Smooth muscle cell (in vitro differentiated cells): ENCODE measurements around the gene TMEM190. TPM values are rescaled to one million over a fixed set of nuclear protein-coding genes. Genes with fewer than 3 reads are reported as not detected.

Source experiments
- DNase-seq: peaks from one replicate; lab custom pipeline; 2025; ENCODE audit not compliant: unreplicated experiment; lab: John Stamatoyannopoulos, UW
- H2AFZ ChIP-seq: fragments of 200-600 bp; sonication (generic); 2 replicates; pipeline ENCODE4 v1.6.0; 2016; ENCODE audit warnings: antibody characterized with exemption, low read depth, mild to moderate bottlenecking
- H3F3A ChIP-seq: fragments of 200-600 bp; sonication (generic); 2 replicates; pipeline ENCODE4 v1.6.0; 2017; ENCODE audit warnings: antibody characterized with exemption, low read depth
- H3K27ac ChIP-seq: fragments of 200-600 bp; sonication (generic); 2 replicates; pipeline ENCODE4 v1.5.1; 2016; ENCODE audit warnings: low read depth, mild to moderate bottlenecking
- H3K27me3 ChIP-seq: fragments of 200-600 bp; sonication (generic); 2 replicates; pipeline ENCODE4 v1.6.1; 2016; ENCODE audit warnings: low read depth, mild to moderate bottlenecking
- H3K36me3 ChIP-seq: fragments of 200-600 bp; sonication (generic); 2 replicates; pipeline ENCODE4 v1.5.1; 2016; ENCODE audit warnings: low read depth
- H3K4me1 ChIP-seq: fragments of 200-600 bp; sonication (generic); 2 replicates; pipeline ENCODE4 v1.5.1; 2016; ENCODE audit warnings: low read depth
- H3K4me2 ChIP-seq: fragments of 200-600 bp; sonication (generic); 2 replicates; pipeline ENCODE4 v1.6.0; 2016; ENCODE audit warnings: mild to moderate bottlenecking
- H3K4me3 ChIP-seq: fragments of 200-600 bp; sonication (generic); 2 replicates; pipeline ENCODE4 v1.5.1; 2016; ENCODE audit warnings: mild to moderate bottlenecking
- H3K79me2 ChIP-seq: fragments of 200-600 bp; sonication (generic); 2 replicates; pipeline ENCODE4 v1.6.0; 2016; ENCODE audit warnings: low read depth, mild to moderate bottlenecking
- H3K9ac ChIP-seq: fragments of 200-600 bp; sonication (generic); 2 replicates; pipeline ENCODE4 v1.6.0; 2016; ENCODE audit warnings: low read depth
- H3K9me3 ChIP-seq: fragments of 200-600 bp; sonication (generic); replicated peaks from 2 replicates; pipeline ENCODE4 v1.5.1; 2016; ENCODE audit warnings: low read depth
- H4K20me1 ChIP-seq: fragments of 200-600 bp; sonication (generic); 2 replicates; pipeline ENCODE4 v1.6.0; 2016; ENCODE audit warnings: low read depth
- WGBS: methylation state at CpG from one replicate; pipeline ENCODE4 v1.1.7; 2016; ENCODE audit warnings: low lambda C conversion rate; 5-methylcytosine and 5-hydroxymethylcytosine counted together
- polyA plus RNA-seq: library from polyadenylated mRNA; unstranded; fragments of >200 nt; fragmentation: Nextera tagmentation; extraction: Ambion mirVana; gene quantifications from 2 replicates; pipeline ENCODE4 v1.2.1, GENCODE V29; 2016
- total RNA-seq: library from RNA; depleted of rRNA; stranded (reverse); fragments of >200 nt; gene quantifications from 2 replicates; pipeline ENCODE4 v1.2.3, GENCODE V29; 2014
- TF ChIP-seq, protein P1 (sequence below): fragments of 200-600 bp; sonication (generic); IDR thresholded peaks from 2 replicates; pipeline ENCODE4 v1.5.1; 2017; ENCODE audit warnings: borderline replicate concordance, mild to moderate bottlenecking, antibody characterized with exemption; ENCODE audit not compliant: insufficient read depth, poor library complexity, severe bottlenecking

The TMEM190 gene
- total and polyA plus RNA-seq, 2 experiments from 2014 or later: 8.2 TPM; not detected in 1

DNA sequence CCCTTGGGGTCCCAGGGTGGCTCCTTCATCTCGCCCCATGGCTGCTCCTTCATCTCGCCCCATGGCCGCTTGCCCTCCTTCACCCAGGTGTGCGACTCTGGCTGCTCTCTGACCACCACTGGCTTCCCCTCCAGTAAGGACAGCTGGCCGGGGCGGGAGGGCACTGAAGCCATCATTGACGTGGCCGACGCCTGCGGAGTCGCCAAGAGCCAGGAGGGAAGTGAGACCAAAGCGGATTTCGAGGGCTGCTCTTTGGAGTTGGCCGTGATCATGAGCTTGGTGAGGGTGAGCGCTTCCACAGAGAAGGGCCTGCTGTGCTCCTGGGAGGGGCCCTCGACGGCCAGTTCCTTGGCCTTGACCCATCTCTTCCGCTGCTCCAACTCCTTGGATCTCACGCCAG lies 18.1 kb upstream of the TMEM190 start:
- H3K27me3 ChIP-seq: peaks cover 5% of the 10 kb centered on the region
- H4K20me1 ChIP-seq: no peaks in the 10 kb centered on the region
- no peaks in the 10 kb centered on the region for H3K36me3 ChIP-seq
- H2AFZ ChIP-seq: no peak overlapping the region
- TF ChIP-seq, protein P1, sequence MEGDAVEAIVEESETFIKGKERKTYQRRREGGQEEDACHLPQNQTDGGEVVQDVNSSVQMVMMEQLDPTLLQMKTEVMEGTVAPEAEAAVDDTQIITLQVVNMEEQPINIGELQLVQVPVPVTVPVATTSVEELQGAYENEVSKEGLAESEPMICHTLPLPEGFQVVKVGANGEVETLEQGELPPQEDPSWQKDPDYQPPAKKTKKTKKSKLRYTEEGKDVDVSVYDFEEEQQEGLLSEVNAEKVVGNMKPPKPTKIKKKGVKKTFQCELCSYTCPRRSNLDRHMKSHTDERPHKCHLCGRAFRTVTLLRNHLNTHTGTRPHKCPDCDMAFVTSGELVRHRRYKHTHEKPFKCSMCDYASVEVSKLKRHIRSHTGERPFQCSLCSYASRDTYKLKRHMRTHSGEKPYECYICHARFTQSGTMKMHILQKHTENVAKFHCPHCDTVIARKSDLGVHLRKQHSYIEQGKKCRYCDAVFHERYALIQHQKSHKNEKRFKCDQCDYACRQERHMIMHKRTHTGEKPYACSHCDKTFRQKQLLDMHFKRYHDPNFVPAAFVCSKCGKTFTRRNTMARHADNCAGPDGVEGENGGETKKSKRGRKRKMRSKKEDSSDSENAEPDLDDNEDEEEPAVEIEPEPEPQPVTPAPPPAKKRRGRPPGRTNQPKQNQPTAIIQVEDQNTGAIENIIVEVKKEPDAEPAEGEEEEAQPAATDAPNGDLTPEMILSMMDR: no peak
- peaks cover 6% of the 10 kb centered on the region for H3K4me1 ChIP-seq
- 92% methylated on average over 16 of the region's 19 CpGs for WGBS
- no peak for DNase-seq
- no peak overlapping the region for H3K4me2 ChIP-seq
- H3K9ac ChIP-seq: no peak overlapping the region
- no peaks in the 10 kb centered on the region for H3K79me2 ChIP-seq
- H3K27ac ChIP-seq: no peak overlapping the region
- no peak overlapping the region for H3K4me3 ChIP-seq
- no peaks in the 10 kb centered on the region for H3K9me3 ChIP-seq
- H3F3A ChIP-seq: no peaks in the 10 kb centered on the region

DNA sequence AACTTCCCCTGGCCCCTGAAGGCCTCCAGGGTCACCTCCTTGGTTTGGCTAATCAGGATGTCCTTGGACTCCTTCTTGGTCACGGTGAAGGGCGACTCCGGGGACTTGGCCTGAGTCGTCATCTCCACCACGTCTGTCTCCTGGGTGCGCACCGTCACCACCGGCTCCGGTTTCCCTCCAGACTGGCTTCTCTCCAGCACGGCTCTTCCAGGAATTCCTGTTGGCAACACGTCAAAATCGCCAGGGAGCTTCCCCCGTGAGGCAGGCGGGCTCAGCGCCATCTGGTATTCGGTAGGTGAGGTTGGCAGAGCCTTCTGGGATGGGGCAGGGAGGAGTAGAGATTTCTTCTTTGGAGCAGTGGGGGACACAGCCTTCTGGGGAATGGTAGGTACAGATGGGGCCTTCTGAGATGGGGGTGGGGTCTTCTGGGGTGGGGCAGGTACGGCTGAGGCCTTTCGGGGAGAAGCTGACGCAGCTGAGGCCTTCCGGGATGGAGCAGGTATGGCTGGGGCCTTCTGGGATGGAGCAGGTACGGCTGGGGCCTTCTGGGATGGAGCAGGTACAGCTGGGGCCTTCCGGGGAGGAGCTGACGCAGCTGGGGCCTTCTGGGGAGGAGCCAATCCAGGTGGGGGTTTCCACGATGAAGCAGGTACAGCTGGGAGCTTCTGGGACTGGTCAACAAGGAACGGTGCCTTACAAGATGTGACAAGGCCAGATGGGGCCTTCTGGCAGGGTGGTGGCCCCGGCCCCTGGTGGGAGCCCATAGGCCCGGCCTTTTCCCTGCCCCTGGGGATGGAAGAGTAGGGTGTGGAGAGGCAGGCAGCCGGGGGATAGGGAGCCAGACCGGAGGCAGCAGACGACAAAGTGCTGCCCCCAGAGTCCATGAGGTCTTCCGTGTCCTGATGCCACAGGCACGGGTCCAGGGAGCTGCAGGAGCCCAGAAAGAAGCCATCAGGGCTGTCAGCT lies 17.4 kb upstream of the TMEM190 start:
- Histone ChIP-seq H3K27ac (no peak overlapping the region), H3K36me3 (no peaks in the 10 kb centered on the region), H2AFZ (no peak overlapping the region), H4K20me1 (no peaks in the 10 kb centered on the region), H3K27me3 (peaks cover 3% of the 10 kb centered on the region), H3K79me2 (no peaks in the 10 kb centered on the region), H3F3A (peaks cover 4% of the 10 kb centered on the region), H3K9me3 (no peaks in the 10 kb centered on the region), H3K4me1 (peaks cover 6% of the 10 kb centered on the region), H3K4me3 (no peak overlapping the region), H3K4me2 (no peak overlapping the region), H3K9ac (no peak overlapping the region)
- TF ChIP-seq, protein P1: no peak
- DNase-seq: no peak
- 86% methylated on average over 32 of the region's 32 CpGs for WGBS

DNA sequence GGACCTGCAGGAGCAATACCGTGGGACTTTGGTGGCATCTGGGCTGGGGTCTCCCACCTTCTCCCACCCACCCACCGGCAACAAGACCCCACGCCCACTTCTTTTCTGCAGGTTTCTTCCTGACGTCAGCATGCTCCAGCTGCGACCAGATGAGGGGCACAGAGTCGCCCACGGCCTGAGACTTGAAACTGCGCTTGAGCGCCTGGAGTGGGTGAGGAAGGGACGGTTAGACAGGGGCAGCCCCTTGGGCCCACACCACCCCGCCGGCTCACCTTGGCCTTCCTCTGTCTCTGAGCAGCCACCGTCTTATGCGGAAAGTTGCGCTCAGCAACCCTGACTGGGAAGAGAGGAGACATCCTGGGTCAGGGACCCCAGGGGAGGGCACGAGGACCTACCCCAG lies 15.7 kb upstream of the TMEM190 start:
- H3K36me3 ChIP-seq: no peaks in the 10 kb centered on the region
- no peaks in the 10 kb centered on the region for H3K9me3 ChIP-seq
- H3K9ac ChIP-seq: no peak overlapping the region
- no peak overlapping the region for H2AFZ ChIP-seq
- 96% methylated on average over 15 of the region's 16 CpGs for WGBS
- H3K27ac ChIP-seq: no peak overlapping the region
- peaks cover 16% of the 10 kb centered on the region for H3F3A ChIP-seq
- H3K79me2 ChIP-seq: no peaks in the 10 kb centered on the region
- peaks cover 3% of the 10 kb centered on the region for H3K27me3 ChIP-seq
- H3K4me1 ChIP-seq: peaks cover 6% of the 10 kb centered on the region
- peaks cover 12% of the 10 kb centered on the region for H4K20me1 ChIP-seq
- no peak overlapping the region for H3K4me2 ChIP-seq
- no peak overlapping the region for H3K4me3 ChIP-seq
- TF ChIP-seq, protein P1: no peak
- no peak for DNase-seq
